B cell (primary cell): ENCODE data around the gene CDYL2. TPM values are rescaled to one million over a fixed set of nuclear protein-coding genes. Genes with fewer than 3 reads are reported as not detected.

Source experiments
- ATAC-seq: fragments of 200-7000 bp; cut with Tn5 transposase; one replicate; pipeline ENCODE4 v1.10.0; 2021; ENCODE audit warnings: low read depth, mild to moderate bottlenecking, moderate number of reproducible peaks, moderate library complexity
- CTCF ChIA-PET: fragments of 350-600 bp; sonication (Branson Sonifier 250); formaldehyde crosslinking; loops from one replicate; lab custom pipeline; 2021; ENCODE audit warnings: antibody characterized with exemption, inconsistent platforms; lab: Charles Lee
- POLR2A ChIA-PET: fragments of 350-600 bp; sonication (Branson Sonifier 250); formaldehyde crosslinking; loops from one replicate; lab custom pipeline; 2021; ENCODE audit warnings: antibody characterized with exemption; lab: Charles Lee
- DNase-seq: peaks from one replicate; pipeline ENCODE4 v3.0.0; 2013
- H2AFZ ChIP-seq: 2 replicates; pipeline ENCODE4 v1.6.1; 2012; ENCODE audit warnings: mild to moderate bottlenecking, low read depth, low read length; ENCODE audit not compliant: insufficient read depth, poor library complexity, severe bottlenecking
- H3K27ac ChIP-seq, 2 donors: 1 replicate in 1 of 2; 2 replicates in 1 of 2; pipeline ENCODE4 v1.5.1; 2012 to 2013; ENCODE audit warnings: low read length in 2 of 2, mild to moderate bottlenecking in 2 of 2, moderate library complexity in 1 of 2
- H3K27me3 ChIP-seq, 4 experiments: fragments of 200-600 bp in 1 of 4; sonication (generic) in 1 of 4; replicated peaks in 1 of 4; 1 replicate in 2 of 4; 2 replicates in 2 of 4; pipeline versions ENCODE4 v1.6.1 to v1.7.0; 2013 to 2016; ENCODE audit warnings: low read length in 3 of 4, mild to moderate bottlenecking in 2 of 4, mixed read lengths in 1 of 4, moderate library complexity in 1 of 4; ENCODE audit not compliant: insufficient read depth in 4 of 4, control insufficient read depth in 3 of 4; ENCODE audit errors: control extremely low read depth in 1 of 4
- H3K36me3 ChIP-seq, 2 experiments: replicated peaks in 1 of 2; 1 replicate in 1 of 2; 2 replicates in 1 of 2; pipeline versions ENCODE4 v1.6.1 to v1.7.1; 2013; ENCODE audit warnings: low read length in 1 of 2; ENCODE audit not compliant: insufficient read depth in 2 of 2, control insufficient read depth in 1 of 2; ENCODE audit errors: control extremely low read depth in 1 of 2, extremely low read depth in 1 of 2
- H3K4me1 ChIP-seq, 2 donors: fragments of 200-600 bp in 1 of 2; sonication (generic) in 1 of 2; 1 replicate in 1 of 2; 2 replicates in 1 of 2; pipeline versions ENCODE4 v1.5.1 to v1.6.1; 2013 to 2017; ENCODE audit warnings: low read length in 2 of 2; ENCODE audit not compliant: control insufficient read depth in 2 of 2, insufficient read depth in 2 of 2
- H3K4me2 ChIP-seq: replicated peaks from 2 replicates; pipeline ENCODE3; 2012; ENCODE audit warnings: mild to moderate bottlenecking, low read depth, low read length; ENCODE audit not compliant: poor library complexity, severe bottlenecking
- H3K4me3 ChIP-seq, 5 experiments: fragments of 200-600 bp in 1 of 5; sonication (generic) in 1 of 5; 1 replicate in 3 of 5; 2 replicates in 2 of 5; pipeline versions ENCODE4 v1.5.1 to v1.7.0; 2011 to 2016; ENCODE audit warnings: low read length in 4 of 5, mild to moderate bottlenecking in 4 of 5, low read depth in 2 of 5, control low read depth in 1 of 5, moderate library complexity in 1 of 5; ENCODE audit not compliant: insufficient read depth in 1 of 5; ENCODE audit errors: control extremely low read depth in 1 of 5, extremely low read depth in 1 of 5
- H3K79me2 ChIP-seq: fragments of 200-600 bp; sonication (generic); one replicate; pipeline ENCODE4 v1.6.0; 2016; ENCODE audit warnings: low read length; ENCODE audit not compliant: control insufficient read depth, insufficient read depth
- H3K9ac ChIP-seq: fragments of 200-600 bp; sonication (generic); 2 replicates; pipeline ENCODE4 v1.6.1; 2017; ENCODE audit warnings: mild to moderate bottlenecking, low read length, moderate library complexity
- H3K9me3 ChIP-seq, 3 donors: one replicate each; pipeline versions ENCODE4 v1.6.1 to v1.7.1; 2013; ENCODE audit warnings: low read length in 2 of 3; ENCODE audit not compliant: control insufficient read depth in 2 of 3, insufficient read depth in 1 of 3; ENCODE audit errors: control extremely low read depth in 1 of 3
- H4K20me1 ChIP-seq: 2 replicates; pipeline ENCODE4 v1.6.0; 2012; ENCODE audit warnings: mild to moderate bottlenecking, low read length; ENCODE audit not compliant: insufficient read depth, control insufficient read depth, poor library complexity, severe bottlenecking
- H3K27ac Mint-ChIP-seq: one replicate; pipeline ENCODE4 v1.8.0; 2021; ENCODE audit warnings: mixed read lengths
- H3K27me3 Mint-ChIP-seq: one replicate; pipeline ENCODE4 v1.8.0; 2021; ENCODE audit warnings: mixed read lengths
- H3K4me1 Mint-ChIP-seq: one replicate; pipeline ENCODE4 v1.8.0; 2021; ENCODE audit warnings: mixed read lengths
- H3K4me3 Mint-ChIP-seq: one replicate; pipeline ENCODE4 v1.8.0; 2021; ENCODE audit warnings: mixed read lengths
- H3K9me3 Mint-ChIP-seq: one replicate; pipeline ENCODE4 v1.8.0; 2022; ENCODE audit warnings: mixed read lengths; ENCODE audit not compliant: insufficient read depth
- CTCF ChIP-seq: fragments of 200-600 bp; IDR thresholded peaks from one replicate; pipeline ENCODE4 v1.8.0; 2022; ENCODE audit warnings: antibody characterized with exemption, mild to moderate bottlenecking
- EZH2 ChIP-seq: IDR thresholded peaks from 2 replicates; pipeline ENCODE4 v1.6.1; 2012; ENCODE audit warnings: borderline replicate concordance, low read depth, mild to moderate bottlenecking, moderate library complexity, low read length; ENCODE audit not compliant: insufficient read depth, poor library complexity, severe bottlenecking
- WGBS: methylation state at CpG from one replicate; pipeline ENCODE4 v1.1.5; 2013; ENCODE audit warnings: missing lambda C conversion rate; ENCODE audit not compliant: insufficient coverage; 5-methylcytosine and 5-hydroxymethylcytosine counted together
- intact Hi-C: fragments of 100-400 bp; cut with micrococcal nuclease; formaldehyde crosslinking; loops from one replicate; pipeline ENCODE4 v1.10.0; 2022
- polyA plus RNA-seq: library from polyadenylated mRNA; depleted of rRNA; stranded (reverse); fragments of >200 nt; gene quantifications from 2 replicates; pipeline ENCODE4 v1.2.3, GENCODE V29; 2012
- total RNA-seq, 2 donors: library from RNA; stranded (reverse); fragments of 120-200 nt in 1 of 2; gene quantifications; 1 replicate in 1 of 2; 2 replicates in 1 of 2; pipeline versions ENCODE4 v1.2.3 to v1.2.4, GENCODE V29; 2013 to 2022

Gene CDYL2
- total and polyA plus RNA-seq, 2 donors (not counting 1 experiment from before 2014, with no cell fraction given): 0.66 to 6.6 TPM

- H3K9me3 ChIP-seq: peaks cover 1 to 10% (median 3%) of the 10 kb centered on the region in 3 donors
- intact Hi-C loops: no loop called here
- no peak overlapping the region for H3K27ac ChIP-seq
- no peak overlapping the region for H3K4me2 ChIP-seq
- H3K36me3 ChIP-seq: no peaks in the 10 kb centered on the region
- WGBS: 97% methylated on average over 7 of the region's 9 CpGs
- no peak for TF ChIP-seq CTCF
- no peak for TF ChIP-seq EZH2
- H3K4me3 Mint-ChIP-seq: no peak overlapping the region
- no peaks in the 10 kb centered on the region for H4K20me1 ChIP-seq
- no peak overlapping the region for H2AFZ ChIP-seq
- H3K4me3 ChIP-seq: no peak overlapping the region
- H3K79me2 ChIP-seq: no peaks in the 10 kb centered on the region
- H3K4me1 Mint-ChIP-seq: peaks cover 14% of the 10 kb centered on the region
- ATAC-seq: no peak
- no peaks in the 10 kb centered on the region for H3K27me3 ChIP-seq
- H3K4me1 ChIP-seq: peaks cover 3 to 7% of the 10 kb centered on the region in 2 donors
- no peak overlapping the region for H3K9ac ChIP-seq
- DNase-seq: no peak
- no peaks in the 10 kb centered on the region for H3K27me3 Mint-ChIP-seq
- no peak overlapping the region for H3K27ac Mint-ChIP-seq
- POLR2A ChIA-PET: no interaction called here
- CTCF ChIA-PET: no interaction called here
- peaks cover 6% of the 10 kb centered on the region for H3K9me3 Mint-ChIP-seq
These were observed 148.6 kb downstream of the CDYL2 start for GRCh38 chr16:80655751-80656150.

GRCh38 chr16:80654094-80654862, 150.1 kb downstream of the CDYL2 start:
- Histone ChIP-seq H3K79me2 (no peaks in the 10 kb centered on the region), H4K20me1 (no peaks in the 10 kb centered on the region), H3K9ac (no peak overlapping the region), H3K36me3 (no peaks in the 10 kb centered on the region), H3K4me3 (no peak overlapping the region), H3K27me3 (no peaks in the 10 kb centered on the region), H3K27ac (no peak overlapping the region), H2AFZ (no peak overlapping the region), H3K9me3 (no peaks in the 10 kb centered on the region), H3K4me1 (peaks cover 16 to 18% of the 10 kb centered on the region in 2 donors), H3K4me2 (no peak overlapping the region)
- no peaks in the 10 kb centered on the region for H3K27me3 Mint-ChIP-seq
- ATAC-seq: no peak
- TF ChIP-seq EZH2 (no peak), CTCF (no peak)
- H3K4me3 Mint-ChIP-seq: no peak overlapping the region
- 97% methylated on average over 12 of the region's 14 CpGs for WGBS
- no peak overlapping the region for H3K27ac Mint-ChIP-seq
- POLR2A ChIA-PET: no interaction called here
- CTCF ChIA-PET: no interaction called here
- H3K9me3 Mint-ChIP-seq: peaks cover 7% of the 10 kb centered on the region
- DNase-seq: no peak
- H3K4me1 Mint-ChIP-seq: peaks cover 27% of the 10 kb centered on the region
- intact Hi-C loops: no loop called here
